IPS DF 6.9 (cell line): ENCODE measurements around the gene AOPEP.

Source experiments
- DNase-seq: peaks from one replicate; pipeline ENCODE4 v3.0.0-alpha.2; 2013; ENCODE audit warnings: low read depth, low spot score
- H3K27ac ChIP-seq: one replicate; pipeline ENCODE4 v1.5.1; 2013; ENCODE audit warnings: low read length, control low read depth
- H3K27me3 ChIP-seq: 2 replicates; pipeline ENCODE4 v1.6.1; 2013; ENCODE audit warnings: mild to moderate bottlenecking, low read length; ENCODE audit not compliant: control insufficient read depth, insufficient read depth
- H3K36me3 ChIP-seq: 2 replicates; pipeline ENCODE4 v1.6.1; 2013; ENCODE audit warnings: low read length; ENCODE audit not compliant: control insufficient read depth, insufficient read depth
- H3K4me1 ChIP-seq: 2 replicates; pipeline ENCODE4 v1.6.1; 2013; ENCODE audit warnings: low read length; ENCODE audit not compliant: control insufficient read depth, insufficient read depth
- H3K4me3 ChIP-seq: 2 replicates; pipeline ENCODE4 v1.5.1; 2013; ENCODE audit warnings: mild to moderate bottlenecking, low read length
- H3K9me3 ChIP-seq: 2 replicates; pipeline ENCODE4 v1.6.1; 2013; ENCODE audit warnings: low read length, inconsistent platforms; ENCODE audit not compliant: control insufficient read depth, insufficient read depth
- WGBS: extraction: QIAGEN DNeasy Blood & Tissue Kit; methylation state at CpG from one replicate; pipeline ENCODE4 v1.1.7; 2013; ENCODE audit warnings: mixed read lengths, missing lambda C conversion rate; ENCODE audit not compliant: insufficient read length, insufficient coverage; 5-methylcytosine and 5-hydroxymethylcytosine counted together

Gene AOPEP

GRCh38 chr9:95086564-95086955, 360.1 kb downstream of the AOPEP start:
- Histone ChIP-seq H3K27me3 (no peaks in the 10 kb centered on the region), H3K36me3 (0 out of 2 replicates have a peak, but pooled peaks cover 5% of the 10 kb centered on the region), H3K9me3 (no peaks in the 10 kb centered on the region), H3K4me1 (no peaks in the 10 kb centered on the region), H3K4me3 (no peak overlapping the region), H3K27ac (no peak overlapping the region)
- WGBS = no CpG with 5 or more reads among the region's 8 CpGs
- no peak for DNase-seq

- no peak for DNase-seq
- H3K4me1 ChIP-seq = no peaks in the 10 kb centered on the region
- H3K4me3 ChIP-seq = no peak overlapping the region
- H3K27me3 ChIP-seq = no peaks in the 10 kb centered on the region
- H3K27ac ChIP-seq = no peak overlapping the region
- H3K36me3 ChIP-seq = 0 out of 2 replicates have a peak, but pooled peaks cover 3% of the 10 kb centered on the region
- no peaks in the 10 kb centered on the region for H3K9me3 ChIP-seq
- WGBS = no CpG with 5 or more reads among the region's 9 CpGs
These were observed 361.3 kb downstream of the AOPEP start for GRCh38 chr9:95087659-95088242.

DNA sequence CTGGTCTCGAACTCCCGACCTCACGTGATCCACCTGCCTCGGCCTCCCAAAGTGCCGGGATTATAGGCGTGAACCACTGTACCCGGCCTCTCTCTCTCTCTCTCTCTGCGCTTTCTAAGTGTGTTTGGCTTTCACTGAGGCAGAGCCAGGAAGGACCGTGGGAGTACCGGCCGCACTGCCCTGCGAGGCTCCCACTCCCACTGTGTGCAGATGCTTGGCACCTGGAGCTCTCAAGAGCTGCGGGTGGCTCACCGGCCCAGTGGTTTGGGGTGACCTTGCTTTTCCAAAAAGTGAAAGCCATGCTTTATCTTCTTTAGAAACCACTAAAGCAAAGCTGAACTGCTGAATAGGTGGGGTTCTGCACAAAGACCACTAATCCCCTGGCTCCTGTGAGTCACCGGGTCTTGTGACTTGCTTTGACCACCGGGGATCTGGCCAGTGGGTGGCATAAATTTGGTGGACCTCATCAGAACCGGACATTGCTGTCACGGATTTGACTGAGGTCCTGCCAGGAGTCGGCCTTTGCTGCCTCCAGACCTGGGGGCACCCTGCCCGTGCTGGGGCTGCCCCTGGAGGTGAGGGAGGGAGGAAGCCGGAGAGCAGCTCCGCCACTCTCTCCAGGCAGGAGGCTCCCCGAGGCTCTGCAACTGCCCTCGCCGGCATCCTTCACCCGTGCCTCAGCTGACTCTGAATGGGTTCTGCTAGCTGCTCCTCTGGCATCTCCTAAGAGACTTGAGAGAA, 362.1 kb downstream of the AOPEP start:
- H3K4me1 ChIP-seq = peaks cover 1% of the 10 kb centered on the region; the same call in 1 of the 2 replicates
- DNase-seq = no peak
- no peak overlapping the region for H3K4me3 ChIP-seq
- H3K27me3 ChIP-seq = no peaks in the 10 kb centered on the region
- WGBS = no CpG with 5 or more reads among the region's 26 CpGs
- no peaks in the 10 kb centered on the region for H3K9me3 ChIP-seq
- 0 out of 2 replicates have a peak, but pooled peaks cover under 1% of the 10 kb centered on the region for H3K36me3 ChIP-seq
- H3K27ac ChIP-seq = no peak overlapping the region

- no CpG with 5 or more reads among the region's 16 CpGs for WGBS
- Histone ChIP-seq H3K4me1 (peaks cover 2% of the 10 kb centered on the region; the same call in 1 of the 2 replicates), H3K36me3 (no peaks in the 10 kb centered on the region), H3K9me3 (no peaks in the 10 kb centered on the region), H3K4me3 (no peak overlapping the region), H3K27ac (no peak overlapping the region), H3K27me3 (no peaks in the 10 kb centered on the region)
- no peak for DNase-seq
These were observed 362.9 kb downstream of the AOPEP start for GRCh38 chr9:95089257-95090022.

- no peak for DNase-seq
- no peaks in the 10 kb centered on the region for H3K36me3 ChIP-seq
- H3K9me3 ChIP-seq = no peaks in the 10 kb centered on the region
- H3K4me3 ChIP-seq = no peak overlapping the region
- no peaks in the 10 kb centered on the region for H3K27me3 ChIP-seq
- peaks cover 2% of the 10 kb centered on the region; the same call in 1 of the 2 replicates for H3K4me1 ChIP-seq
- no CpG with 5 or more reads among the region's 22 CpGs for WGBS
- no peak overlapping the region for H3K27ac ChIP-seq
These were observed 363.7 kb downstream of the AOPEP start for GRCh38 chr9:95090023-95090791.

- no peak overlapping the region for H3K27ac ChIP-seq
- no CpG with 5 or more reads among the region's 14 CpGs for WGBS
- peaks cover 2% of the 10 kb centered on the region; the same call in 1 of the 2 replicates for H3K4me1 ChIP-seq
- no peaks in the 10 kb centered on the region for H3K9me3 ChIP-seq
- H3K27me3 ChIP-seq = no peaks in the 10 kb centered on the region
- H3K36me3 ChIP-seq = no peaks in the 10 kb centered on the region
- no peak for DNase-seq
- no peak overlapping the region for H3K4me3 ChIP-seq
These were observed 364.5 kb downstream of the AOPEP start for GRCh38 chr9:95090871-95091577.

DNA sequence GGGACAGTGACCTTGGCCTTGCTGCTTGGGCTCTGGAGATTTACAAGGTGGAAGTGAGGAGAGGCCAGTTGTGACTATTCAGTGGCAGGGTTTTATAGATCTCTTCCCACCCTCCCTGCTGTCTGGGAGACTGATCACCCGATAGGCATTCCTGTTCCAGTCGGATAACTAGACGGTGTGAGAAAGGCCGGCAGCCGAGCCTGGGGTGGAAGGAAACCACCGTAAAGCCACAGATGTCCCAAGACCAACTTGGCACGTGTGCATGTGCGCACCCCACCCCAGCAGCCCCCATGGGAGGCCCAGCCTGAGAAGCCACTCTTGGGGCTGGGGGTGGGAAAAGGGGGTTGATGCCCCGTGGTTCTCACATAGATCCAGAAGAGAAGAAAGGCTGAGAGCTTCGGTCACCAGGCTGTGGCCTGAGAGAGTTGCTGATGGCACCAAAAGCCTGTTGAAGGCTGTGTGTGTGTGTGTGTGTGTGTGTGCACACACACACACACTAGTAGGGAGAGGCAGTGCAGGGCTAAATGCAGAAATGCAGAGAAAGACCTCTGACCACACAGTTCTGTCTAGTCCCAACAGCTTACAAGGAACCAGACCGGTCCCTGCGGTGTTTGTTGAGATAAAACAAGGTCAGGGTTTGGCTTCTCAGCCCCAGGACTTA, 365.2 kb downstream of the AOPEP start:
- Histone ChIP-seq H3K4me1 (peaks cover 2% of the 10 kb centered on the region; the same call in 1 of the 2 replicates), H3K9me3 (no peaks in the 10 kb centered on the region), H3K27ac (no peak overlapping the region), H3K4me3 (no peak overlapping the region), H3K36me3 (no peaks in the 10 kb centered on the region), H3K27me3 (no peaks in the 10 kb centered on the region)
- DNase-seq = no peak
- WGBS = no CpG with 5 or more reads among the region's 12 CpGs

GRCh38 chr9:95092262-95093072, 366.0 kb downstream of the AOPEP start:
- peaks cover 2% of the 10 kb centered on the region; the same call in 1 of the 2 replicates for H3K4me1 ChIP-seq
- WGBS = no CpG with 5 or more reads among the region's 19 CpGs
- no peak overlapping the region for H3K27ac ChIP-seq
- no peak overlapping the region for H3K4me3 ChIP-seq
- DNase-seq = no peak
- no peaks in the 10 kb centered on the region for H3K9me3 ChIP-seq
- H3K27me3 ChIP-seq = no peaks in the 10 kb centered on the region
- H3K36me3 ChIP-seq = no peaks in the 10 kb centered on the region

DNA sequence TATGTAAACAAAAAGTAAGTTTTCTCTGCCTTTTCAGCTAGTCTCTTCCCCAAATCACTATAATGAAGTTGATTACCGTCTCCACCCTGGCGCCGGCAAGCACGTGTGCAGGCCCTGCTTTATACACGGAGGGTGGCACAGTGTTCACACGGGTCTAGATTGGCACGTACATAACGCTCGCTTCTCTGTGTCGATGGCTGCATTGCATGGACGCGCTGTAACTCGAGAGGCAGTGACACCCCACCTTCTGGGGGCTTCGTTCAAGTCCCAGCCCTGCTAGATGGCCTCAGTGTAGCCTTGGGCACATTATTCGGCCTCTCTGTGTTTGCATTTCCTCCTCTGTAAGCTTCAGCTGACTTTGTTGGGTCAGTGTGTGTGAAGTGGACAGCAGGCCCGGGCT, 367.1 kb downstream of the AOPEP start:
- Histone ChIP-seq H3K27me3 (no peaks in the 10 kb centered on the region), H3K36me3 (no peaks in the 10 kb centered on the region), H3K4me3 (no peak overlapping the region), H3K4me1 (peaks cover 2% of the 10 kb centered on the region; the same call in 1 of the 2 replicates), H3K27ac (no peak overlapping the region), H3K9me3 (no peaks in the 10 kb centered on the region)
- DNase-seq = no peak
- WGBS = no CpG with 5 or more reads among the region's 16 CpGs
